ENCODE data around the gene HOXC12. TPM values are rescaled to one million over a fixed set of nuclear protein-coding genes. Genes with fewer than 3 reads are reported as not detected.
A peak's percentile ranks its signal among the peaks of the same experiment; 100 is the strongest.

Gene HOXC12
- total RNA-seq, 2 experiments from 2014 or later = not detected

- no peak for DNase-seq (ENCODE audit: low spot score)
- no peaks in the 10 kb centered on the region for H4K20me1 ChIP-seq (ENCODE audit: insufficient read depth, low read length)
- no peaks in the 10 kb centered on the region for H3K9me2 ChIP-seq (ENCODE audit: insufficient read depth, low read length)
- H2AFZ ChIP-seq (ENCODE audit: low read length) = no peak overlapping the region
- CTCF ChIA-PET (ENCODE audit: unreplicated experiment) = no interaction called here
- peaks cover 34% of the 10 kb centered on the region for H3K4me1 ChIP-seq (ENCODE audit: insufficient read depth, low read length, poor library complexity, severe bottlenecking)
- POLR2A ChIA-PET = interaction anchor here (0.7 to 0.8 kb wide), 2 partner anchors 11 to 176 kb away, joined by 3 to 4 read pairs; no protein-coding TSS in a partner anchor
- peak overlapping the region; percentile 65 for H3K4me2 ChIP-seq (ENCODE audit: low read length)
- no peaks in the 10 kb centered on the region for H3K79me2 ChIP-seq (ENCODE audit: insufficient read depth, low read depth, low read length)
- no peak overlapping the region for H3K27ac ChIP-seq (ENCODE audit: low read depth, low read length, poor library complexity, severe bottlenecking)
- H3K36me3 ChIP-seq (ENCODE audit: insufficient read depth, low read length) = no peaks in the 10 kb centered on the region
- no peaks in the 10 kb centered on the region for H3K9me3 ChIP-seq (ENCODE audit: low read length)
- no TSS peak for BruUV-seq (replicated peaks)
- intact Hi-C loops (cut with micrococcal nuclease; ENCODE audit: unreplicated experiment) = loop anchor here (5.0 kb wide), 1 partner anchor 219 kb away; no protein-coding TSS in a partner anchor
- no peak for TF ChIP-seq CTCF (conservative IDR thresholded peaks at IDR 0.05; ENCODE audit: low read length)
- TF ChIP-seq EZH2phosphoT487 (IDR thresholded peaks at IDR 0.05; ENCODE audit: borderline replicate concordance, low read depth, low read length) = no peak
- H3K4me3 ChIP-seq (ENCODE audit: low read depth, low read length, poor library complexity, severe bottlenecking) = peak overlapping the region; percentile 71
Observed at GRCh38 chr12:53976172-53976822, 21.6 kb downstream of the HOXC12 start.

- no peaks in the 10 kb centered on the region for H4K20me1 ChIP-seq (ENCODE audit: insufficient read depth, low read length)
- no peaks in the 10 kb centered on the region for H3K9me3 ChIP-seq (ENCODE audit: low read length)
- intact Hi-C loops (cut with micrococcal nuclease; ENCODE audit: unreplicated experiment) = loop anchor here (5.0 kb wide), 1 partner anchor 220 kb away; no protein-coding TSS in a partner anchor
- no peak overlapping the region for H3K4me3 ChIP-seq (ENCODE audit: low read depth, low read length, poor library complexity, severe bottlenecking)
- H2AFZ ChIP-seq (ENCODE audit: low read length) = peak overlapping the region; percentile 99; the same call in 1 of the 2 replicates
- H3K36me3 ChIP-seq (ENCODE audit: insufficient read depth, low read length) = no peaks in the 10 kb centered on the region
- POLR2A ChIA-PET = interaction anchor here (0.5 to 1.2 kb wide), 3 partner anchors 9 to 87 kb away, joined by 3 read pairs; no protein-coding TSS in a partner anchor
- DNase-seq (ENCODE audit: low spot score) = no peak
- BruUV-seq (replicated peaks) = no TSS peak
- CTCF ChIA-PET (ENCODE audit: unreplicated experiment) = no interaction called here
- no peaks in the 10 kb centered on the region for H3K79me2 ChIP-seq (ENCODE audit: insufficient read depth, low read depth, low read length)
- H3K27ac ChIP-seq (ENCODE audit: low read depth, low read length, poor library complexity, severe bottlenecking) = no peak overlapping the region
- no peaks in the 10 kb centered on the region for H3K9me2 ChIP-seq (ENCODE audit: insufficient read depth, low read length)
- peak overlapping the region; percentile 86 for H3K4me2 ChIP-seq (ENCODE audit: low read length)
- H3K4me1 ChIP-seq (ENCODE audit: insufficient read depth, low read length, poor library complexity, severe bottlenecking) = peaks cover 34% of the 10 kb centered on the region
- no peak for TF ChIP-seq EZH2phosphoT487 (IDR thresholded peaks at IDR 0.05; ENCODE audit: borderline replicate concordance, low read depth, low read length)
- no peak for TF ChIP-seq CTCF (conservative IDR thresholded peaks at IDR 0.05; ENCODE audit: low read length)
Observed at GRCh38 chr12:53976823-53977595, 22.3 kb downstream of the HOXC12 start.

All from OCI-LY7 (cell line).